SK-N-SH treated with all-trans-retinoic acid at 6 μM for 48 hours (cell line): Measurements from ENCODE around the gene INO80B.
A peak's percentile ranks its signal among the peaks of the same experiment; 100 is the strongest.

ENCODE experiments used
- ATAC-seq: fragments of 200-7000 bp; cut with Tn5 transposase; 3 replicates; pipeline ENCODE4 v1.9.1; 2020; ENCODE audit warnings: mild to moderate bottlenecking, moderate library complexity
- ARNTL ChIP-seq: fragments of 450-650 bp; formaldehyde crosslinking; IDR thresholded peaks from 2 replicates; pipeline ENCODE4 v1.5.0; 2020; ENCODE audit warnings: low read depth, mild to moderate bottlenecking, moderate library complexity, borderline replicate concordance
- BACH2 ChIP-seq: fragments of 250-450 bp; sonication (Bioruptor Pico); IDR thresholded peaks from 2 replicates; pipeline ENCODE4 v1.9.0; 2021; ENCODE audit warnings: mild to moderate bottlenecking, borderline replicate concordance
- CREB5 ChIP-seq: fragments of 250-450 bp; sonication (Bioruptor Pico); IDR thresholded peaks from 2 replicates; pipeline ENCODE4 v1.5.1; 2020; ENCODE audit warnings: low read depth, mild to moderate bottlenecking, moderate library complexity
- CSDC2 ChIP-seq: fragments of 250-450 bp; sonication (Bioruptor Pico); IDR thresholded peaks from 2 replicates; pipeline ENCODE4 v1.5.0; 2020; ENCODE audit warnings: mild to moderate bottlenecking, moderate library complexity
- CSRNP3 ChIP-seq: fragments of 250-450 bp; sonication (Bioruptor Pico); IDR thresholded peaks from 2 replicates; pipeline ENCODE4 v1.5.1; 2021; ENCODE audit warnings: mild to moderate bottlenecking, moderate library complexity
- ESRRG ChIP-seq: fragments of 250-450 bp; sonication (Bioruptor Pico); IDR thresholded peaks from 2 replicates; pipeline ENCODE4 v1.6.1; 2021; ENCODE audit warnings: mild to moderate bottlenecking
- GLIS3 ChIP-seq: fragments of 250-450 bp; sonication (Bioruptor Pico); IDR thresholded peaks from 2 replicates; pipeline ENCODE4 v1.5.0; 2020; ENCODE audit warnings: mild to moderate bottlenecking, moderate library complexity
- ISL1 ChIP-seq: fragments of 250-450 bp; sonication (Bioruptor Pico); IDR thresholded peaks from 2 replicates; pipeline ENCODE4 v2.1.2; 2022; ENCODE audit warnings: mild to moderate bottlenecking, moderate library complexity
- PPARA ChIP-seq: fragments of 250-450 bp; sonication (Bioruptor Pico); IDR thresholded peaks from 2 replicates; pipeline ENCODE4 v1.5.0; 2020; ENCODE audit warnings: mild to moderate bottlenecking, borderline replicate concordance
- RARB ChIP-seq: fragments of 250-450 bp; sonication (Bioruptor Pico); IDR thresholded peaks from 2 replicates; pipeline ENCODE4 v1.8.0; 2021; ENCODE audit warnings: mild to moderate bottlenecking, moderate library complexity
- SNAI2 ChIP-seq: fragments of 250-450 bp; sonication (Bioruptor Pico); IDR thresholded peaks from 2 replicates; pipeline ENCODE4 v1.5.0; 2020; ENCODE audit warnings: mild to moderate bottlenecking, moderate library complexity
- TCF4 ChIP-seq: fragments of 250-450 bp; sonication (Bioruptor Pico); IDR thresholded peaks from 2 replicates; pipeline ENCODE4 v1.8.0; 2021; ENCODE audit warnings: mild to moderate bottlenecking, moderate library complexity, borderline replicate concordance
- TOX ChIP-seq: fragments of 250-450 bp; sonication (Bioruptor Pico); IDR thresholded peaks from 2 replicates; pipeline ENCODE4 v1.8.0; 2021; ENCODE audit warnings: mild to moderate bottlenecking, moderate library complexity, borderline replicate concordance
- ZC3H10 ChIP-seq: fragments of 250-450 bp; sonication (Bioruptor Pico); IDR thresholded peaks from 2 replicates; pipeline ENCODE4 v1.5.1; 2021; ENCODE audit warnings: mild to moderate bottlenecking, moderate library complexity
- ZFP3 ChIP-seq: fragments of 250-450 bp; sonication (Bioruptor Pico); IDR thresholded peaks from 2 replicates; pipeline ENCODE4 v1.5.0; 2020; ENCODE audit warnings: mild to moderate bottlenecking, moderate library complexity
- ZNF565 ChIP-seq: fragments of 450-650 bp; formaldehyde crosslinking; conservative IDR thresholded peaks from 2 replicates; pipeline ENCODE4 v1.5.0; 2020; ENCODE audit warnings: low read depth, mild to moderate bottlenecking, moderate library complexity
- ZNF70 ChIP-seq: fragments of 450-650 bp; formaldehyde crosslinking; IDR thresholded peaks from 2 replicates; pipeline ENCODE4 v1.5.0; 2020; ENCODE audit warnings: mild to moderate bottlenecking, moderate library complexity
- TF ChIP-seq, protein P1 (sequence below): fragments of 250-450 bp; sonication (Bioruptor Pico); IDR thresholded peaks from 2 replicates; pipeline ENCODE4 v1.8.0; 2020; ENCODE audit warnings: mild to moderate bottlenecking, moderate library complexity, borderline replicate concordance
- TF ChIP-seq, protein P2 (sequence below): fragments of 250-450 bp; sonication (Bioruptor Pico); IDR thresholded peaks from 2 replicates; pipeline ENCODE4 v1.8.0; 2021; ENCODE audit warnings: low read depth, mild to moderate bottlenecking, moderate library complexity, borderline replicate concordance
- TF ChIP-seq, protein P3 (sequence below): fragments of 250-450 bp; sonication (Bioruptor Pico); IDR thresholded peaks from 2 replicates; pipeline ENCODE4 v1.5.0; 2020; ENCODE audit warnings: mild to moderate bottlenecking, moderate library complexity

Gene INO80B

DNA sequence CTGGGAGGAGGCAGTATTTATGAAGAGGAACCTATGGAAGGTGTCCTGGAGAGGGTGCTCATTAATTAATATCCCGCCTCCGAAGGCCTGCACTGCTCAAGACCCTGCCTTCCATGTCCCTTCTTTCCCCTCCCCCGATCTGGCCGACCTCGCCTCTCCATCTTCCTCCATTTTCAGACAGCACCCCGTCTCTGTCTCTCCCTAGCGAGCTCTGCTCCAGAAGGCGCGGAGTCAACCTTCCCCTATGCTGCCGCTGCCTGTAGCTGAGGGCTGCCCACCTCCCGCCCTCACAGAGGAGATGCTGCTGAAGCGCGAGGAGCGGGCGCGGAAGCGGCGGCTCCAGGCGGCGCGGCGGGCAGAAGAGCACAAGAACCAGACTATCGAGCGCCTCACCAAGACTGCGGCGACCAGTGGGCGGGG is 2.3 kb downstream of the INO80B start (continued):
- TF ChIP-seq CSRNP3 (CRISPR knock-in tag) (no peak), ESRRG (CRISPR knock-in tag) (no peak)

DNA sequence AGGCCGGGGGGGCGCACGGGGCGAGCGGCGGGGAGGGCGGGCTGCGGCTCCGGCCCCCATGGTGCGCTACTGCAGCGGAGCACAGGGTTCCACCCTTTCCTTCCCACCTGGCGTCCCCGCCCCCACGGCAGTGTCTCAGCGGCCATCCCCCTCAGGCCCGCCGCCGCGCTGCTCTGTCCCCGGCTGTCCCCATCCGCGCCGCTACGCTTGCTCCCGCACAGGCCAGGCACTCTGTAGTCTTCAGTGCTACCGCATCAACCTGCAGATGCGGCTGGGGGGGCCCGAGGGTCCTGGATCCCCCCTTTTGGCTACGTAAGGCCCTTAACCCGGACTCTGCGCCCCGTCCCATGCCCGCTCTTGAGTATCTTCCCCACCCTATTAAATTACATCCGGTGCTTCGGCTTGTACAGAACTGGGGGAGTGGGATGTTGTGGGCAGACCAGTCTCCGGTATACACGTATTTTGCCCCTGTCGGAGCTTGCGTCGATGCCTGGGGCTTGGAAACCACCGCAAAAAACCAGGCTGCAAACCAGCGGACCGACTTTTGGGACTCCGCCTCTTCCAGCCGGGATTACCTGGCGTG is 2.8 kb downstream of the INO80B start:
- TF ChIP-seq ZNF70 (CRISPR knock-in tag) (no peak), CREB5 (no peak), ARNTL (CRISPR knock-in tag) (no peak), GLIS3 (CRISPR knock-in tag) (0 out of 2 replicates have a peak, but pooled peaks have one; percentile 53), BACH2 (CRISPR knock-in tag) (no peak), CSRNP3 (CRISPR knock-in tag) (no peak), ZC3H10 (CRISPR knock-in tag) (no peak), TCF4 (CRISPR knock-in tag) (peak; percentile 9; the same call in 1 of the 2 replicates), TOX (CRISPR knock-in tag) (no peak), ZFP3 (CRISPR knock-in tag) (no peak)
- TF ChIP-seq, all 23 proteins: peak for 2
- ATAC-seq = peak; percentile 10

DNA sequence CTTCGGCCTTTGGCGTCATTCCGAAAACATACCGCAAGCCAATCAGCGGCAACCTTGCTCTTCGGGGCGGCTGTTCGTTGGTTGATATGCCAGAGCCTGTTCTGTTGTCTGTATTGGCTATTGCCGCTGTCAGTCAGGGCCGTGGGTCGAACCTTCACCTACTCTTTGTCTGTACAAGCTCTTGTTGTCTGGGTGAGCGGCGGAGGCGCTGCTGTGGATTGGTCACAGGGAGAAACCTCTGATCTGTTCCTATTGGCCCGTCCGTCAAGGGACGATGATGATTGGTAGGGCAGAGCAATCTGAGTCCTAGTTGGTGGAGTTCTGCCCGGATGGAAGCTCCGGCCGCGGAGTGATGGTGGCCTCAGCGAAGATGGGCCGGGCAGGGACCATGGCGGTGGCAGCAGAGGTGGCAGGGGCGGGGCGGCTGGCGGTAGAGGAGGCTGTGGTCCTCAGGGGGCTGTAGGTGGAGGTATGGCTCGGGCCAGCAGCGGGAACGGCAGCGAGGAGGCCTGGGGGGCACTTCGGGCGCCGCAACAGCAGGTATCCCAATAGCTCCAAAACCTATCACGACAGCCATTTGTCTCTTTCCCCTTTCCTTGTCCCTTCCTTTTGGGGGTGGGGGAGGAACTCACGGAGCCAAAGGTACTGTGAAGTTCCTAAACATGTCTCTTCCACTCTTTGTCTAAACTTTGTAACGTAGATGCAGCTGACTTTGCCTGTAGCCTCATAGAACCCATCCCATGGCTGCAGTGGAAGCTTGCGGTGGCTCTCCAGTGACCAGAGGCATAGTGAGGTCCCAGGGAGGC is 3.4 kb downstream of the INO80B start, which contains the start of gene WBP1:
TSS of gene WBP1 (plus strand) at position 307 of the 806 bp plus-strand sequence. CDS start at position 472, 165 bp downstream.
- peak; percentile 92 for ATAC-seq
- TF ChIP-seq TOX (CRISPR knock-in tag) (no peak), ISL1 (CRISPR knock-in tag) (no peak), ZNF70 (CRISPR knock-in tag) (no peak), GLIS3 (CRISPR knock-in tag) (peak; percentile 52; the same call in 1 of the 2 replicates), CSDC2 (peak; percentile 93; the same call in 1 of the 2 replicates), ZFP3 (CRISPR knock-in tag) (peak; percentile 58; the same call in 1 of the 2 replicates), RARB (CRISPR knock-in tag) (no peak), ARNTL (CRISPR knock-in tag) (no peak), CREB5 (no peak), PPARA (peak; percentile 93), ZNF565 (CRISPR knock-in tag) (no peak), ZC3H10 (CRISPR knock-in tag) (no peak), SNAI2 (CRISPR knock-in tag) (no peak; the same call in 1 of the 2 replicates)
- TF ChIP-seq, protein P1, sequence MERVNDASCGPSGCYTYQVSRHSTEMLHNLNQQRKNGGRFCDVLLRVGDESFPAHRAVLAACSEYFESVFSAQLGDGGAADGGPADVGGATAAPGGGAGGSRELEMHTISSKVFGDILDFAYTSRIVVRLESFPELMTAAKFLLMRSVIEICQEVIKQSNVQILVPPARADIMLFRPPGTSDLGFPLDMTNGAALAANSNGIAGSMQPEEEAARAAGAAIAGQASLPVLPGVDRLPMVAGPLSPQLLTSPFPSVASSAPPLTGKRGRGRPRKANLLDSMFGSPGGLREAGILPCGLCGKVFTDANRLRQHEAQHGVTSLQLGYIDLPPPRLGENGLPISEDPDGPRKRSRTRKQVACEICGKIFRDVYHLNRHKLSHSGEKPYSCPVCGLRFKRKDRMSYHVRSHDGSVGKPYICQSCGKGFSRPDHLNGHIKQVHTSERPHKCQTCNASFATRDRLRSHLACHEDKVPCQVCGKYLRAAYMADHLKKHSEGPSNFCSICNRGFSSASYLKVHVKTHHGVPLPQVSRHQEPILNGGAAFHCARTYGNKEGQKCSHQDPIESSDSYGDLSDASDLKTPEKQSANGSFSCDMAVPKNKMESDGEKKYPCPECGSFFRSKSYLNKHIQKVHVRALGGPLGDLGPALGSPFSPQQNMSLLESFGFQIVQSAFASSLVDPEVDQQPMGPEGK (CRISPR knock-in tag) = no peak
- TF ChIP-seq, protein P2, sequence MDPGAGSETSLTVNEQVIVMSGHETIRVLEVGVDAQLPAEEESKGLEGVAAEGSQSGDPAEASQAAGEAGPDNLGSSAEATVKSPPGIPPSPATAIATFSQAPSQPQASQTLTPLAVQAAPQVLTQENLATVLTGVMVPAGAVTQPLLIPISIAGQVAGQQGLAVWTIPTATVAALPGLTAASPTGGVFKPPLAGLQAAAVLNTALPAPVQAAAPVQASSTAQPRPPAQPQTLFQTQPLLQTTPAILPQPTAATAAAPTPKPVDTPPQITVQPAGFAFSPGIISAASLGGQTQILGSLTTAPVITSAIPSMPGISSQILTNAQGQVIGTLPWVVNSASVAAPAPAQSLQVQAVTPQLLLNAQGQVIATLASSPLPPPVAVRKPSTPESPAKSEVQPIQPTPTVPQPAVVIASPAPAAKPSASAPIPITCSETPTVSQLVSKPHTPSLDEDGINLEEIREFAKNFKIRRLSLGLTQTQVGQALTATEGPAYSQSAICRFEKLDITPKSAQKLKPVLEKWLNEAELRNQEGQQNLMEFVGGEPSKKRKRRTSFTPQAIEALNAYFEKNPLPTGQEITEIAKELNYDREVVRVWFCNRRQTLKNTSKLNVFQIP = no peak
- TF ChIP-seq, protein P3, sequence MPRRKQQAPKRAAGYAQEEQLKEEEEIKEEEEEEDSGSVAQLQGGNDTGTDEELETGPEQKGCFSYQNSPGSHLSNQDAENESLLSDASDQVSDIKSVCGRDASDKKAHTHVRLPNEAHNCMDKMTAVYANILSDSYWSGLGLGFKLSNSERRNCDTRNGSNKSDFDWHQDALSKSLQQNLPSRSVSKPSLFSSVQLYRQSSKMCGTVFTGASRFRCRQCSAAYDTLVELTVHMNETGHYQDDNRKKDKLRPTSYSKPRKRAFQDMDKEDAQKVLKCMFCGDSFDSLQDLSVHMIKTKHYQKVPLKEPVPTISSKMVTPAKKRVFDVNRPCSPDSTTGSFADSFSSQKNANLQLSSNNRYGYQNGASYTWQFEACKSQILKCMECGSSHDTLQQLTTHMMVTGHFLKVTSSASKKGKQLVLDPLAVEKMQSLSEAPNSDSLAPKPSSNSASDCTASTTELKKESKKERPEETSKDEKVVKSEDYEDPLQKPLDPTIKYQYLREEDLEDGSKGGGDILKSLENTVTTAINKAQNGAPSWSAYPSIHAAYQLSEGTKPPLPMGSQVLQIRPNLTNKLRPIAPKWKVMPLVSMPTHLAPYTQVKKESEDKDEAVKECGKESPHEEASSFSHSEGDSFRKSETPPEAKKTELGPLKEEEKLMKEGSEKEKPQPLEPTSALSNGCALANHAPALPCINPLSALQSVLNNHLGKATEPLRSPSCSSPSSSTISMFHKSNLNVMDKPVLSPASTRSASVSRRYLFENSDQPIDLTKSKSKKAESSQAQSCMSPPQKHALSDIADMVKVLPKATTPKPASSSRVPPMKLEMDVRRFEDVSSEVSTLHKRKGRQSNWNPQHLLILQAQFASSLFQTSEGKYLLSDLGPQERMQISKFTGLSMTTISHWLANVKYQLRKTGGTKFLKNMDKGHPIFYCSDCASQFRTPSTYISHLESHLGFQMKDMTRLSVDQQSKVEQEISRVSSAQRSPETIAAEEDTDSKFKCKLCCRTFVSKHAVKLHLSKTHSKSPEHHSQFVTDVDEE = peak; percentile 88
- TF ChIP-seq, all 23 proteins: peak for 5
